K562 (cell line): ENCODE data around the gene TRAF7. TPM values are rescaled to one million over a fixed set of nuclear protein-coding genes. Genes with fewer than 3 reads are reported as not detected.

Experiments
- ARNT ChIP-seq, 2 experiments: fragments of 450-650 bp; IDR thresholded peaks; 2 replicates each; pipeline ENCODE4 v1.6.1; 2016; ENCODE audit warnings: mild to moderate bottlenecking in 1 of 2
- BACH1 ChIP-seq: fragments of 200-800 bp; sonication (Bioruptor generic); IDR thresholded peaks from 2 replicates; pipeline ENCODE4 v1.6.1; 2016; ENCODE audit warnings: missing genetic modification characterization, missing compliant biosample characterization
- BRF1 ChIP-seq: IDR thresholded peaks from 3 replicates; pipeline ENCODE4 v1.6.1; 2011; ENCODE audit warnings: borderline replicate concordance, mild to moderate bottlenecking; ENCODE audit not compliant: insufficient read length; ENCODE audit errors: extremely low read depth
- CHD4 ChIP-seq: fragments of 200-600 bp; sonication (generic); IDR thresholded peaks from 3 replicates; pipeline ENCODE4 v1.6.1; 2012; ENCODE audit warnings: low read depth, mild to moderate bottlenecking, mixed read lengths, low read length, inconsistent platforms; ENCODE audit not compliant: insufficient read depth, insufficient replicate concordance, poor library complexity, severe bottlenecking
- CREB3 ChIP-seq: fragments of 450-650 bp; conservative IDR thresholded peaks from 2 replicates; pipeline ENCODE4 v1.6.1; 2016; ENCODE audit warnings: missing genetic modification characterization, low read depth, mild to moderate bottlenecking, missing compliant biosample characterization, moderate library complexity
- FOSL1 ChIP-seq: fragments of 200-800 bp; sonication (Bioruptor generic); conservative IDR thresholded peaks from 2 replicates; pipeline ENCODE4 v1.6.1; 2016; ENCODE audit warnings: missing genetic modification characterization, missing compliant biosample characterization
- HDAC2 ChIP-seq: fragments of 450-650 bp; IDR thresholded peaks from 2 replicates; pipeline ENCODE4 v1.6.1; 2016; ENCODE audit warnings: mild to moderate bottlenecking
- HDAC3 ChIP-seq: fragments of 450-650 bp; IDR thresholded peaks from 2 replicates; pipeline ENCODE4 v1.6.1; 2018; ENCODE audit warnings: borderline replicate concordance, mild to moderate bottlenecking, moderate library complexity; ENCODE audit not compliant: partially characterized antibody
- NFRKB ChIP-seq: fragments of 450-650 bp; IDR thresholded peaks from 2 replicates; pipeline ENCODE4 v1.6.1; 2016; ENCODE audit warnings: low read depth
- PATZ1 ChIP-seq: fragments of 250-450 bp; sonication (Bioruptor Pico); IDR thresholded peaks from 2 replicates; pipeline ENCODE4 v1.5.0; 2020; ENCODE audit warnings: mild to moderate bottlenecking, borderline replicate concordance
- RBM14 ChIP-seq: fragments of 200-400 bp; formaldehyde crosslinking; IDR thresholded peaks from 2 replicates; pipeline ENCODE4 v1.6.1; 2018; ENCODE audit warnings: low read depth, mild to moderate bottlenecking, low read length, moderate library complexity, borderline replicate concordance; ENCODE audit not compliant: insufficient read depth
- SRSF9 ChIP-seq: fragments of 200-400 bp; formaldehyde crosslinking; IDR thresholded peaks from 2 replicates; pipeline ENCODE4 v1.6.1; 2017; ENCODE audit warnings: low read depth, low read length, borderline replicate concordance
- VEZF1 ChIP-seq: fragments of 200-800 bp; sonication (Bioruptor generic); IDR thresholded peaks from 2 replicates; pipeline ENCODE4 v1.6.1; 2017; ENCODE audit warnings: missing genetic modification characterization, missing compliant biosample characterization
- ZBTB1 ChIP-seq: sonication (generic); formaldehyde crosslinking; IDR thresholded peaks from 2 replicates; pipeline ENCODE4 v1.8.1; 2023; ENCODE audit warnings: missing genetic modification reagents, low read depth, mild to moderate bottlenecking, borderline replicate concordance
- ZBTB49 ChIP-seq: sonication (generic); formaldehyde crosslinking; IDR thresholded peaks from 2 replicates; pipeline ENCODE4 v1.8.0; 2022; ENCODE audit warnings: missing genetic modification reagents, mild to moderate bottlenecking, borderline replicate concordance
- ZNF311 ChIP-seq: fragments of 250-450 bp; sonication (Bioruptor Pico); IDR thresholded peaks from 2 replicates; pipeline ENCODE4 v1.4.0; 2020; ENCODE audit warnings: mild to moderate bottlenecking, moderate library complexity
- ZNF449 ChIP-seq: fragments of 250-450 bp; sonication (Bioruptor Pico); IDR thresholded peaks from 2 replicates; pipeline ENCODE4 v1.8.0; 2022; ENCODE audit warnings: moderate library complexity, mild to moderate bottlenecking, inconsistent platforms
- polyA plus RNA-seq, 8 experiments: library from polyadenylated mRNA; depleted of rRNA in 4 of 8; stranded (reverse) in 5 of 8; unstranded in 3 of 8; fragments of >200 nt; fragmentation: Nextera tagmentation in 2 of 8; fragmentation: Illumina TruSeq in 1 of 8; extraction: Ambion mirVana in 2 of 8; extraction: Trizol in 1 of 8; gene quantifications; 2 replicates each; pipeline versions ENCODE4 v1.2.1 to v1.2.3, GENCODE V29; 2011 to 2014; ENCODE audit warnings: inconsistent platforms in 1 of 8, missing spikeins in 1 of 8
- total RNA-seq, 7 experiments: library from RNA; depleted of rRNA in 6 of 7; stranded (reverse); fragments of >200 nt in 6 of 7; fragmentation: Illumina TruSeq in 2 of 7; extraction: Trizol in 2 of 7; gene quantifications; 2 replicates each; pipeline versions ENCODE4 v1.2.1 to v1.2.3, GENCODE V29; 2011 to 2021; ENCODE audit warnings: low replicate concordance in 1 of 7

The TRAF7 gene
- total and polyA plus RNA-seq, 9 of the 15 experiments (the other 6 are each of a cell fraction or from before 2014, with no cell fraction given) = 1.1 to 113 (median 41.6) TPM

- TF ChIP-seq ZBTB1 (peak; percentile 70; the same call in 1 of the 2 replicates), NFRKB (no peak), CREB3 (tag) (no peak), ZNF311 (CRISPR knock-in tag) (no peak), CHD4 (no peak), PATZ1 (CRISPR knock-in tag) (no peak), ZNF449 (CRISPR knock-in tag) (no peak), ARNT (IDR thresholded peaks at IDR 0.05) (no peak), ZBTB49 (peak; percentile 75; the same call in 1 of the 2 replicates), RBM14 (no peak), VEZF1 (CRISPR knock-in tag) (peak; percentile 100), BACH1 (tag) (no peak), HDAC3 (no peak), FOSL1 (tag) (no peak), BRF1 (no peak), SRSF9 (no peak), HDAC2 (no peak)
Measured at GRCh38 chr16:2205104-2205966, 49.8 kb downstream of the TRAF7 start, which contains the start of gene MLST8 (continued).
